NCI-H510A treated with DMSO at 0.1 percent for 48 hours (cell line): Measurements from ENCODE around the gene HOXB5.
A peak's percentile ranks its signal among the peaks of the same experiment; 100 is the strongest.

Source experiments
- DNase-seq: peaks from one replicate; lab custom pipeline; 2025; lab: John Stamatoyannopoulos, UW

HOXB5 gene

GRCh38 chr17:48589060-48589830 is 4.3 kb downstream of the HOXB5 start:
- no peak for DNase-seq

DNA sequence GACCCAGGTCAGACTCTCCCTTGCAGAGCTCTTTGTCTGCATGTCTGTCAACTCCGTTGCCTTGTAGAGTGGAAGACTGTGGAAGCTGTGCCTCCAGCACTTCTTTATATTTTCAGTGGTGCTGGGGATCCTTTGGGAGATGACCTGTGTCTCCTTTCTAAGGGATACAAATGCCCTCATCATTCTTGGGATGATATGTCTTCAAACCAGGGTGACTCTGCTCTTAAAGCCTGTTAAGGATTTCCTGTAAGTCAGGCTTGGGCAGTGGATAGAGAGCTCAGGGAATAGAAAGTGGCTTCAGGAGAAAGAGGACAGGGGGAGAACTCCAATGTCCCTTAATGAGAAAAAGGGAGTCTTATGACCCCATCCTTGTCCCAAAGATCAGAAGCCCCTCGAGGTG is 5.1 kb downstream of the HOXB5 start:
- no peak for DNase-seq

DNA sequence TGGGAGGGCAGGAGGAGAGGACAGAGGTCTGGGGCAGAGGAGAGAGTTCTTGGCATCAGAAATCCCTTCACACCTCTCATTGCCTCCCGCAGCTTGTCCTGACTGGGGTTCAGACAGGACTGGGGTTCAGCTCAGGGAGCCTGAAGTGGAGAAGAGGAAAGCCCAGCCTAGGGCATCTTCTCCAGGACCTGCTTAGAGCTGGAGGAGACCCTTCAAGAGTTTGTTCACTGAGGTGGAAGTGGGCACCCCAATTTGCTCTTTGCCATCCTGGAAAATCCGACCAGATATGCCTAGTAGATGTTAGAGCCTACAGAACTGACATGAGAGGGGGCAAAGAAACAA is 5.5 kb downstream of the HOXB5 start:
- no peak for DNase-seq

DNA sequence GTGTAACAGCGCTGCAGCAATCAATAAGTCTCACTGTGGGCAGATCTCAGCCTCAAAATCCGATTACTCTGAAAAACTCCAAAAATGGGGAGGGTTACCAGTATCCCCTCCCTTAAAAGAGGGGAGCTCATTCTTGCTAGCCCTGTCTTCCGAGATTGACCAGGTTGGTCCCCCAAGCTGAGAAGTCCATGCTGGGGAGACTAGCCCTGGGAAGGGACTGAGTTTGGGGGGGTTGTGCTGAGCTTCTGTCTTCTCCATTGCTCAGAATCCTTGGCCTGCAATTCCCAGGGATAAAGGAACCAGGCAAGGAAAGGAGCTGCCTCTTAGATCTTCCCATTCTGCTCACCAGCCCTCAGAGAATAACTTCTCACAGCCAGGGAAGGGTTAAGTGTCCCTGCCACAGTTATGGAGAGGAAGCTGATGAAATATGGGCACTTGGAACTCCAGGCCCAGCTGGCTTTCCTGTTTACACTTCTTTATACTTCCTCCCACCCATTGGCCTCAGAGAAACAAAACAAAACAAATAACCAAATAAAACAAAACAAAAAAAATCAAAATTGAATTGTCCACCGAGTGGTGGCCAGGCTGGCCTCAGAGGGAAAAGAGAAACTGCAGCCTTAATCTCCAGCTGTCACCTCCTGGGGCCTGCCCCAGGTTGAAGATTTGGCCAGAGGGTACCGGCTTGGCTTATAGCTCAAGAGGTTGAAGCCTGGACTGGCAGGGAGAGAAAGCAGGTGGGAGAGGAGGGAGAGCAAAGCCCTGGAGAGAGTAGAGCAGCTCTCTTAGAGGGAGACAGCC is 6.1 kb downstream of the HOXB5 start:
- DNase-seq: peak; percentile 99

DNA sequence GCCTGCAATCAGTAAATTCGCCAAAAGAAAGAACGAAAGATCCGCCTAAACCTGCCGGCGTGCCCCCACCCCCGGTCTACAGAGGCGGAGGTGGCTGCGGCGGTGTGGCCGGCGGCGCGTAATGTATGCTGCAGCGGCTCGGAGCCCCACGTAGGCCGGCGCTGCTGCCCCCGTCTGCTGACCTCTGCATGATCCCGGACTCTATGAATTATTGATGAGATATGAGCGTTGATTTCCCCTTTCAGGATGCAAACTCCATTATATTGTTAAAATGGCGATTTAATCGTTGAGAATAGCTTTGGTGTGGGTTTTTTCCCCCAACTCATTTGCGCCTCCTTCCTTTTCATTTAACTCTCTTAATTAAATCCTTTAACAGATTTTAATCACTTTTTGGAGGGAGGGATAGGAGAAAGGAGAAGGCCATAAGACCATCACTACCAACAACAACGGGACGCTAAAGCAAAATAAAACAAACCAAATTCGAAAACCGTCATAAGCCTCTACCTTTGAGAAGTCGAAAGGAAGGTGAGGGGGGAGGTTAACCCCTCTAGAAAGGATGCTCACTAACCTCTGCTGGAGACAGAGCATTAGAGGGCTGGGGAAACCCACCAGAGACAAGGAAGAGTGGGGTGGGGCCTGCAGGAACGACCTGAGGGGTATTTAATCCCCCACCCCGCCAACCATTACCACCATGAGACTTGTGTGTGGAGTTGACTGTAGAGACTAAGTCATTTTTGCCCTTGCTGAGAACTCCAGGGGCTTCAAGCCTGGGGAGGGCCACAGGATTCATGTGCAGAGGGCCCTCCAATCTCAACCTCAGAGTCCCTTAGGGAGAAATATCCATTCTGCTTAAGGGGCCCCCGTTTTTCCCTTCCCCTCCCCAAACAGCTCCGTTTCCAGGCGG is 7.0 kb downstream of the HOXB5 start:
- DNase-seq: no peak

DNA sequence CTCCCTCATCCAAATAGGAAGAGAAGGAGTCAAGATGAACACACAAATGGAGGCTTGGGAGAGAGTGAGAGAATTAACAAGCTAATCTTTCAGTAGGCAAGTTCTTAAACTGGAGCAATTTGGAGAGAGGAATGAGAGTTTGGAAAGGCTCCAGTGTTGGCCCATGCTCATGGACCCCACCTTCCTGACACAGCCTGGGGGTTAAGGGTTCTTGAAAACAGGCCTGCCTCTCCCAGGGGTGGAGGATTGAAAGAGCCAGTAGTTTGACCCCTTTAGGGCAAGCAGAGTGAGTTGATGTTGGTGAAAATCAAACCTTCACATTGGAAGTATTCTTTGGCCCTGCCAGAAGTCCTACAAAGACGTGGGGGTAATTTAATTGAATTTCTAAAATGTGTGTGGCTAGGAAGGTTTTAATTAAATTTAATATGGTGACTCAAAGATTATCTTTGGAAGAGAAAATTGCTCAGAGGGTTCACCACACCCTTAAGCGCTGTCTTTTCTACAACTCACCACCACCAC is 9.3 kb downstream of the HOXB5 start:
- no peak for DNase-seq

DNA sequence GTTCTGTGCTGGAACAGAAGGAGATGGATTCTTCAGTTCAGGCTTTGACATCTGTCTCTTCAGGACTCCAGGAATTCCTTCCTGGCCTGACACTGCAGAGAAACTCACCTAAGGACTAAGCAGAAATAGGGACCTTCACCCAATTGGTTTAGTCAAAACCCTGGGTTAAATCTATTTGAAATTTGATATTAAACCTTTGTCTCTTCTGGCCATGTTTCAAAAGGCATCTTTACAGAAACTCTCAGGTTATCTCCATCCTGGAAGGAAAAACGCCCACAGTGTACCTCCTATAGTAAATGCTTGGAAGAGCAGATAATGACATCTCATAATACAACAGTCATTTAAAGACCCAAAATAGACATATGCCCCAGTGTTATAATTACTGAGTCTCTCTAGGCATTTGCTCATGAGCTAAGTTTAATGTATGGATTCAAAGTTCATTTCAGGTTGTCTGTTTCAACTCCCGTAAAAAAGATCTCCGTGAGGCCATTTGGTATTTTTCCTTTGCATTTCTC is 9.8 kb downstream of the HOXB5 start:
- no peak for DNase-seq

- DNase-seq: no peak
Observed at GRCh38 chr17:48582750-48583069, 10.9 kb downstream of the HOXB5 start.

- DNase-seq: no peak
Observed at GRCh38 chr17:48579760-48580554, 13.6 kb downstream of the HOXB5 start.

- no peak for DNase-seq
Observed at GRCh38 chr17:48579471-48579759, 14.2 kb downstream of the HOXB5 start.

DNA sequence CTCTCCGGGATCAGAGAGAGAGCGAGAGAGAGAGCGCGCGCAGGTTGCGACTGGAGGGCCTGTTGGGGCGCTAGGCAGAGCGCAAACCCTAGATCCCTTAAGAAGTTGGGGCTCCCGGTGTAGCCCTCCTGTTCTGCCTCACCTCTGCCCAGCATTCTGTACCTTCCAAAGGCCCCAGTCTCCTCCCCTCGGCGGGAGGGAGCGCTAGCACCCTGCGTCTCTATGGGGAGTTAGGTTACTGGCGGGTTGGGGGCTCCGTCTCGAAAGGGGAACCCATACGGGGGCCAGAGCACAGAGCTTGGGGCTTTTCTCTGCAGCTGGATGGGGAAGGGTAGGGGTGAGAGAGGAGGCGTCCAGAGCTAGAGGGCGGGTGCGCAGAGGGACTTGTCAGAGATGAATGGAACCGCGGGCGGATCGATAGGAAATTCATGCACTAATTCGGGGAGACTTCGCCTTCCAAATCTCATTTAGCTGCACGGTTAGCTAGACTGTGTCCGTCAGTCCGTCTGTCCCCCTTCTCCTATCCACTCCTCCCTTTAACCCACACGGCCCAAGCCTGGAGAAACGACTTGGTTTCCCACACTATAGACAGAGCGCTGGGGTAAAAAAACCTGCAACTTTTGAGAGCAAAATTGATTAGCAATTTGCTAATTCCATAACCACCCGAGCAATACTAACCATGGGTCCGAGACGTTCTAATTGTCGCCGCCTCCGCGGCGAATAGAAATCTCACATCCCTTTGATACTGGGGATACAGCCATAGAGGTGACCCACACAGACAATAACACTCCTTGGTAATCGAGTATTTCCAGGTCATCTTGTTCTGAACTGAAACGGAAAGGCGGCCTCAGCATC is 14.7 kb downstream of the HOXB5 start:
- no peak for DNase-seq

DNA sequence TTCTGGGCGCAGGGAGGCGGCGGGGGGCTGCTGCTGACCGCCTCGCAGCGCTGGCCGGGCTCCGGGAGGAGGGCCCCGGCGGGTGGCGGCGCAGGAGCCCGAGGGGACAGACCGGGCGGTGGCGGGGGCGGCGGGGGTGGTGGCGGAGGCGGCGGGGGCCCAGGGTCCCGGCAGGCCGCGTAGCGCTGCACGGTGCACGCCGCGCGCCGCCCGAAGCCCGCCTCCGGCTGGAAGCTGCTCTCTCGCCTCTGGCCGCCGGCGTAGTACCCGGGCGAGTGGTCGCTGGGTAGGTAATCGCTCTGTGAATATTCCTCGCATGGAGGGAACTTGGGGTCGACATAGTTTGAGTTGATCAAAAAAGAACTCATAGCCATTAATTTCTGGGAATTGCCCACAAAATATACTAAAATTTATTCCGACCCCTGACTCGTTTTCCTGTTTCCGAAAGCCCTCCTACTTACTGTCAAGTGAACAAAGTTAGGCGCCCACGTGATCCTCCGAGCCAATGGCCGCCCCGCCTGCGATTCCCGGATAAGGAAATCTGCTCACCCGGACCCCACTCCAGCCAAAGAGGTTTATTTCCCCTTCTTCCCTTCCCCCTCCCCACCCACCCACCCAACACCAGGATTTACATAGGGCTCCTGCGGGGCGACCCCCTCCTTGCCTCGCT is 15.5 kb downstream of the HOXB5 start, which contains the start of gene HOXB4:
TSS of gene HOXB4 (minus strand) at position 405 of the 670 bp plus-strand sequence. CDS start at position 374, 31 bp downstream.
- DNase-seq: no peak

DNA sequence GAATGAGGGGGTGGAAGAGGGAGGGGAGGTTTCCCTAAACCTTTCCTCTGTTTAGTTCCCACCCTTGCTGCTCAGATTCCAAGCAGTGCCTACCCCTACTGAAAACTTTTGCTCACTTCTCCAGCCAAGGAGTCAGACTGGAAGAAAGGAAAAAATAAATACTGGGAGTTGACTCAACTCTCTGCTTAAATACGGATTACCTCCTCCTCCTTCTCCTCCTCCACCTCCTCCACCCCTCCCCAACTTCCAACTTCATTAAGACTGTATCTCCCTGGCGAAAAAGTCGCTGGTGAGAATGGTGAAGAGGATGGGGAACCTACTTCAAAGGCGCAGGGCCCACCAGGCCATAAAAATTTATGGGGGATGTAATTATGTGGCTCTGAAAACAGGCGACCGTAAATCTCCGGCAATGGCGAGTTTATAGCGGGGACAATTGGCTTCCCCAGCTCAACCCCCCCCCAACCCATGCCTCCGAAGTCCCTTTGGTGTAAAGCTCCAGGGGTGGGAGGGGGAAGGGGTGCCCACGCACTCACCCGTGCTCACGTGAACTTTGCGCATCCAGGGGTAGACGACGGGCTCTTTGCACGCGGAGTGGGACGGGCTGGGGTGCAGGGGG is 16.1 kb downstream of the HOXB5 start:
- no peak for DNase-seq

DNA sequence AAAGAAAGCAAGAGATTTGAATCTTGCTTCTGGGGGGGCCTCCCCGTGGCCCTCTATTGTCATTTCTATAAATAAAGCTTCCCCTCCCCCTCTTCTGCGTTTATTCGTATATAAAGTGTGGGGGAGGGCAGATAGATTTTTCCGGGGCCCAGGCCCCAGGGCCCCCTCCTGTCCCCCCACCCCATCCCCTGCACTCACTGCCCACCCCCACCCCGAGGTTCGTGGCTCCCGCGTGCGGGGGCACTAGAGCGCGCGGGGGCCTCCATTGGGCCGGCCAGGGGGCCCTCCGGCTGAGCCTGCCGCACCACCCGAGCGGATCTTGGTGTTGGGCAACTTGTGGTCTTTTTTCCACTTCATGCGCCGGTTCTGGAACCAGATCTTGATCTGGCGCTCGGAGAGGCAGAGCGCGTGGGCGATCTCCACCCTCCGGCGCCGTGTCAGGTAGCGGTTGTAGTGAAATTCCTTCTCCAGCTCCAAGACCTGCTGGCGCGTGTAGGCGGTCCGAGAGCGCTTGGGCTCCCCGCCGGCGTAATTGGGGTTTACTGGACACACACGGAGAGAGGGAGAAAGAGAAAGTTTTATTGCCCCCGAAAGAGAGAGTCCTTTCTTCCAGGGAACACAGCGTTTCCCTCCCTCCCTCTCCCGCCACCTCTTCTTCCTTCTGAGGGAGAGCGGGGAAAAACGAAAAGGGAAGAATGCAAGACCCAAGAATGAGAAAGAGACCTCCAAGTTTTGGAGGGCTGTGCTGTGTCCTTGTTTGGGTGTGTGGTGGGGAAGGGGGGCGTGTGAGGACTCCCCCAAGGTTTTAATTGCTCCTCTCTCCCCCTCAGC is 16.9 kb downstream of the HOXB5 start:
- no peak for DNase-seq

DNA sequence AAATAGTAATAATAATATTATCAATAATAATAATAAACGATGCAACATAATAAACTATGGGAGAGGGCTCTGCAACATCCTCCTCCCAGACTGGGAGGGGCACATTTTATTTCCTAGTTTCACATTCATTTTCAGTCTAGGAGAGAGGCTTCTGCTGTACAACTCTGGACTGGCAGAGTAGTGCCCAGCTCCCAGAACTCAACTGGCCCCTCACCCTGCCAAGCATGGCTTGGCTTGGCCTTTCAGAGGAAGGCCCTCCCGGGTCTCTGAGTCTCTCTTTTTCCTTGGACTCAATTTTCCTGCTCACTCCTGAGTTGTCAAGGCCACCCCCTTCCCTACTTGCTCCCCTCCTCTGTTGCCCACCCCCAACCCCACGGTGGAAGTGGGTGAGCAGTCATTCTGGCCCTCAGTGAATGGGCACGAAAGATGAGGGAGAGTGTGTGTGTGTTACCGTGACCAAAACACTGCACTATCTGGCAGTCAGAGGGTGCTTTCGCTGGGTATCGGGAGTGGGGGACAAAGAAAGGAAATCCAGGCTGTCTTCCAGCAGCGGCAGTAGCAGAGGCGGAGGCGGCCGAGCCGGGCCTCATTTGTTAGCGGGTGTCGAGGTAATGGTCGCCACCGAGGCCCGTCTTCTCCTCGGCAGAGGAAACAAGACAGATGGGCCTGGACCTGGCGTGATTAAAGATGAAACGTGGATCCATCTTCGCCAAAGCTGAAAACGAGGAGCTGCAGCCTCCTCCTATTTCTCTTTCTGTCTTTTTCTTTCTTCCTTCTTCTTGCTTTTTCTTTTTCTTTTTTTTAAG is 17.7 kb downstream of the HOXB5 start:
- no peak for DNase-seq

DNA sequence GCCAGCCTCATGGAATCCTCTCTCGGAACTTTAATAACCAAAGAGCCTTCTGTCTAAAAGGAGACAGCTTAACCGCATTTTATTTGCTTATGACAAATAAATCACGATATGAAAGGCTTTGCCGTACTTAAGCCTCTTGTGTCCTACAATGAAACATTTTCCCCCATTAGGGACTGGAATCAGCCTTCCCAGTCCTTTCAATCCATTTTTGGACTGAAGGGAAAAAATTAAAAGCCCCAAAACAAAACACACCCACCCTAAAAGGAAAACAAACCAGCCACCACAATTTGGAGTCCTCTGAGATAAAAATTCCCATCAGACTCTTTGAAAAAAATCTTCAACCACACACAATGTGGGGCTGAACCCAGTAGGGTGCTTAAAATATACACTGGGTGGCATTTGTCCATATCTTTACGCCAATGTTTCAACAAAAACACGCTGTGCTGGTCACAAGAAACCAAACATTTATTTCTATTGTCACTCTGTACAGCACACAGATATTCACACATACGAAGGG is 18.5 kb downstream of the HOXB5 start:
- DNase-seq: no peak

- DNase-seq: no peak
Observed at GRCh38 chr17:48574505-48575065, 19.0 kb downstream of the HOXB5 start.
